Smooth muscle cell (in vitro differentiated cells): Measurements from ENCODE around the gene MACF1. TPM values are rescaled to one million over a fixed set of nuclear protein-coding genes. Genes with fewer than 3 reads are reported as not detected.

Experiments used
- DNase-seq: peaks from one replicate; lab custom pipeline; 2025; ENCODE audit not compliant: unreplicated experiment; lab: John Stamatoyannopoulos, UW
- H2AFZ ChIP-seq: fragments of 200-600 bp; sonication (generic); 2 replicates; pipeline ENCODE4 v1.6.0; 2016; ENCODE audit warnings: antibody characterized with exemption, low read depth, mild to moderate bottlenecking
- H3F3A ChIP-seq: fragments of 200-600 bp; sonication (generic); 2 replicates; pipeline ENCODE4 v1.6.0; 2017; ENCODE audit warnings: antibody characterized with exemption, low read depth
- H3K27ac ChIP-seq: fragments of 200-600 bp; sonication (generic); 2 replicates; pipeline ENCODE4 v1.5.1; 2016; ENCODE audit warnings: low read depth, mild to moderate bottlenecking
- H3K27me3 ChIP-seq: fragments of 200-600 bp; sonication (generic); 2 replicates; pipeline ENCODE4 v1.6.1; 2016; ENCODE audit warnings: low read depth, mild to moderate bottlenecking
- H3K36me3 ChIP-seq: fragments of 200-600 bp; sonication (generic); 2 replicates; pipeline ENCODE4 v1.5.1; 2016; ENCODE audit warnings: low read depth
- H3K4me1 ChIP-seq: fragments of 200-600 bp; sonication (generic); 2 replicates; pipeline ENCODE4 v1.5.1; 2016; ENCODE audit warnings: low read depth
- H3K4me2 ChIP-seq: fragments of 200-600 bp; sonication (generic); 2 replicates; pipeline ENCODE4 v1.6.0; 2016; ENCODE audit warnings: mild to moderate bottlenecking
- H3K4me3 ChIP-seq: fragments of 200-600 bp; sonication (generic); 2 replicates; pipeline ENCODE4 v1.5.1; 2016; ENCODE audit warnings: mild to moderate bottlenecking
- H3K79me2 ChIP-seq: fragments of 200-600 bp; sonication (generic); 2 replicates; pipeline ENCODE4 v1.6.0; 2016; ENCODE audit warnings: low read depth, mild to moderate bottlenecking
- H3K9ac ChIP-seq: fragments of 200-600 bp; sonication (generic); 2 replicates; pipeline ENCODE4 v1.6.0; 2016; ENCODE audit warnings: low read depth
- H3K9me3 ChIP-seq: fragments of 200-600 bp; sonication (generic); replicated peaks from 2 replicates; pipeline ENCODE4 v1.5.1; 2016; ENCODE audit warnings: low read depth
- H4K20me1 ChIP-seq: fragments of 200-600 bp; sonication (generic); 2 replicates; pipeline ENCODE4 v1.6.0; 2016; ENCODE audit warnings: low read depth
- CTCF ChIP-seq: fragments of 200-600 bp; sonication (generic); IDR thresholded peaks from 2 replicates; pipeline ENCODE4 v1.5.1; 2017; ENCODE audit warnings: borderline replicate concordance, mild to moderate bottlenecking, antibody characterized with exemption; ENCODE audit not compliant: insufficient read depth, poor library complexity, severe bottlenecking
- WGBS: methylation state at CpG from one replicate; pipeline ENCODE4 v1.1.7; 2016; ENCODE audit warnings: low lambda C conversion rate; 5-methylcytosine and 5-hydroxymethylcytosine counted together
- polyA plus RNA-seq: library from polyadenylated mRNA; unstranded; fragments of >200 nt; fragmentation: Nextera tagmentation; extraction: Ambion mirVana; gene quantifications from 2 replicates; pipeline ENCODE4 v1.2.1, GENCODE V29; 2016
- total RNA-seq: library from RNA; depleted of rRNA; stranded (reverse); fragments of >200 nt; gene quantifications from 2 replicates; pipeline ENCODE4 v1.2.3, GENCODE V29; 2014

Gene MACF1
- total and polyA plus RNA-seq, 2 experiments from 2014 or later, result 36.9 to 195 TPM

- WGBS, result 94% methylated on average over 2 of the region's 2 CpGs
- Histone ChIP-seq H3K36me3 (peaks cover 31% of the 10 kb centered on the region), H4K20me1 (peaks cover 10% of the 10 kb centered on the region), H3K4me3 (no peak overlapping the region), H3K79me2 (peaks cover 17% of the 10 kb centered on the region), H3K4me2 (no peak overlapping the region), H2AFZ (no peak overlapping the region), H3K9ac (no peak overlapping the region), H3F3A (peaks cover 19% of the 10 kb centered on the region), H3K27ac (no peak overlapping the region), H3K4me1 (no peaks in the 10 kb centered on the region), H3K9me3 (no peaks in the 10 kb centered on the region), H3K27me3 (no peaks in the 10 kb centered on the region)
- no peak for TF ChIP-seq CTCF
- DNase-seq, result no peak
These were observed 179.8 kb downstream of the MACF1 start for GRCh38 chr1:39384305-39384704.

DNA sequence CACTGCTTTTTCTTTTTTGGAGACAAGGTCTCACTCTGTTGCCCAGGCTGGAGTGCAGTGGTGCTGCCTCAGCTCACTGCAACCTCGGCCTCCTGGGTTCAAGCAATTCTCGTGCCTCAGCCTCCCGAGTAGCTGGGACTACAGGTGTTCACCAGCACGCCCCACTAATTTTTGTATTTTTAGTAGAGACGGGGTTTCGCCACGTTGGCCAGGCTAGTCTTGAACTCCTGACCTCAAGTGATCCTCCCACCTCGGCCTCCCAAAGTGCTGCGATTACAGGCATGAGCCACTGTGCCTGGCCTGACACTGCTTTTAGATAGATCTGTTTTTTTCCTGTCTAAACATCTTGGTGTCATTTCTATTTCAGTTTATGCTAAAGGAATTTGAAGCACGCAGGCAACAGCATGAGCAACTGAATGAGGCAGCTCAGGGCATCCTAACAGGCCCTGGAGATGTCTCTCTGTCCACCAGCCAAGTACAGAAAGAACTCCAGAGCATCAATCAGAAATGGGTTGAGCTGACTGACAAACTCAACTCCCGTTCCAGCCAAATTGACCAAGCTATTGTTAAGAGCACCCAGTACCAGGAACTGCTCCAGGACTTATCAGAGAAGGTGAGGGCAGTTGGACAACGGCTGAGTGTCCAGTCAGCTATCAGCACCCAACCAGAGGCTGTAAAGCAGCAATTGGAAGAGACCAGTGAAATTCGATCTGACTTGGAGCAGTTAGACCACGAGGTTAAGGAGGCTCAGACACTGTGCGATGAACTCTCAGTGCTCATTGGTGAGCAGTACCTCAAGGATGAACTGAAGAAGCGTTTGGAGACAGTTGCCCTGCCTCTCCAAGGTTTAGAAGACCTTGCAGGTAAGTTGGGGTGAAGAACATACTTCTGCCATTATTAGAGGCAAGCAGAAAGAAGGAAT lies 180.8 kb downstream of the MACF1 start:
- Histone ChIP-seq H4K20me1 (peaks cover 15% of the 10 kb centered on the region), H3K9me3 (no peaks in the 10 kb centered on the region), H3K9ac (no peak overlapping the region), H3K36me3 (peaks cover 22% of the 10 kb centered on the region), H3K4me2 (no peak overlapping the region), H3K4me3 (no peak overlapping the region), H3K27ac (no peak overlapping the region), H3K79me2 (peaks cover 27% of the 10 kb centered on the region), H3K27me3 (no peaks in the 10 kb centered on the region), H3K4me1 (no peaks in the 10 kb centered on the region), H3F3A (peaks cover 29% of the 10 kb centered on the region), H2AFZ (no peak overlapping the region)
- TF ChIP-seq CTCF, result no peak
- WGBS, result 90% methylated on average over 16 of the region's 16 CpGs
- no peak for DNase-seq

GRCh38 chr1:39386997-39387396 lies 182.5 kb downstream of the MACF1 start:
- Histone ChIP-seq H3K4me3 (no peak overlapping the region), H3K4me2 (no peak overlapping the region), H3K27me3 (no peaks in the 10 kb centered on the region), H3K79me2 (peaks cover 31% of the 10 kb centered on the region), H3F3A (peaks cover 43% of the 10 kb centered on the region), H3K36me3 (peaks cover 16% of the 10 kb centered on the region), H4K20me1 (peaks cover 30% of the 10 kb centered on the region), H3K27ac (peak overlapping the region; percentile 25), H3K4me1 (peaks cover 11% of the 10 kb centered on the region), H2AFZ (no peak overlapping the region), H3K9ac (no peak overlapping the region), H3K9me3 (no peaks in the 10 kb centered on the region)
- 96% methylated on average over 5 of the region's 5 CpGs for WGBS
- DNase-seq, result no peak
- TF ChIP-seq CTCF, result no peak

GRCh38 chr1:39387452-39387851 lies 183.0 kb downstream of the MACF1 start:
- H3K79me2 ChIP-seq, result peaks cover 32% of the 10 kb centered on the region

More at GRCh38 chr1:39387452-39387851, 183.0 kb downstream of the MACF1 start:
- peak; percentile 17 for TF ChIP-seq CTCF
- no peaks in the 10 kb centered on the region for H3K9me3 ChIP-seq
- H3K36me3 ChIP-seq, result peaks cover 13% of the 10 kb centered on the region
- no peak overlapping the region for H3K4me3 ChIP-seq
- peaks cover 43% of the 10 kb centered on the region for H3F3A ChIP-seq
- DNase-seq, result no peak
- H3K27me3 ChIP-seq, result no peaks in the 10 kb centered on the region
- no peak overlapping the region for H3K4me2 ChIP-seq
- 57% methylated on average over 4 of the region's 4 CpGs for WGBS
- H2AFZ ChIP-seq, result no peak overlapping the region
- H3K4me1 ChIP-seq, result peaks cover 16% of the 10 kb centered on the region
- H3K9ac ChIP-seq, result no peak overlapping the region
- peaks cover 30% of the 10 kb centered on the region for H4K20me1 ChIP-seq
- peak overlapping the region; percentile 25 for H3K27ac ChIP-seq
